Measurements from ENCODE around the gene UPK3BL2.
"Not testable (repeated sequence)": the region's sequence is repeated elsewhere in the genome, so short reads cannot be mapped to it uniquely, and the experiment has no call there.

DNA sequence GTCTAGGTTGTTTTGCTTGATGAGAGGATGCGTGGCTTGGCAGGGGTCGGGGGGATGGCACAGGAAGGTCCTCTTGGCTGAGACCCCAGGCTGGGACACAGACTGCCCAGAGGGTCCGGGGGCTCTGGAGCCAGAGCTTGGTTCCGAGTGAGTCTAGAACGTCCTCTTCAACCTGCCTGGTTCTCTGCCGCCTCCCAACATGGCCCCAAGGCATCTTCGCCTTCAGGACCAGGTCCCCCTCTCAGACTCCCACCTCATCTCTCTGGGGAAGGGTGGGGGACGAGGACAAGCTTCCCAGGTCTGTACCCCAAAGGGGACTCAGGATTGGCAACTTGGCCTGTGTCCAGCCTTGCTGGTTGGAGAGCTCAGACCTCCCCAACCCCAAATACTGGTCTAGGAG lies 1.4 kb downstream of the UPK3BL2 start:
- not testable (repeated sequence) for TF ChIP-seq EZH2 (IDR thresholded peaks at IDR 0.05; ENCODE audit: borderline replicate concordance)
- TF ChIP-seq, protein P1, sequence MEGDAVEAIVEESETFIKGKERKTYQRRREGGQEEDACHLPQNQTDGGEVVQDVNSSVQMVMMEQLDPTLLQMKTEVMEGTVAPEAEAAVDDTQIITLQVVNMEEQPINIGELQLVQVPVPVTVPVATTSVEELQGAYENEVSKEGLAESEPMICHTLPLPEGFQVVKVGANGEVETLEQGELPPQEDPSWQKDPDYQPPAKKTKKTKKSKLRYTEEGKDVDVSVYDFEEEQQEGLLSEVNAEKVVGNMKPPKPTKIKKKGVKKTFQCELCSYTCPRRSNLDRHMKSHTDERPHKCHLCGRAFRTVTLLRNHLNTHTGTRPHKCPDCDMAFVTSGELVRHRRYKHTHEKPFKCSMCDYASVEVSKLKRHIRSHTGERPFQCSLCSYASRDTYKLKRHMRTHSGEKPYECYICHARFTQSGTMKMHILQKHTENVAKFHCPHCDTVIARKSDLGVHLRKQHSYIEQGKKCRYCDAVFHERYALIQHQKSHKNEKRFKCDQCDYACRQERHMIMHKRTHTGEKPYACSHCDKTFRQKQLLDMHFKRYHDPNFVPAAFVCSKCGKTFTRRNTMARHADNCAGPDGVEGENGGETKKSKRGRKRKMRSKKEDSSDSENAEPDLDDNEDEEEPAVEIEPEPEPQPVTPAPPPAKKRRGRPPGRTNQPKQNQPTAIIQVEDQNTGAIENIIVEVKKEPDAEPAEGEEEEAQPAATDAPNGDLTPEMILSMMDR (IDR thresholded peaks at IDR 0.05; ENCODE audit: poor library complexity), result not testable (repeated sequence)

Measured in hepatocyte (in vitro differentiated cells).